Stimulated activated memory B cell treated with anti-CD40 and anti-IgM and Interleukin-4, amounts not matched to agents 10 μg/mL and 1 μg/mL and 100 μg/mL, for 72 hours (primary cell): ENCODE results near the gene NUBP2.
"Not testable (repeated sequence)": the region's sequence is repeated elsewhere in the genome, so short reads cannot be mapped to it uniquely, and the experiment has no call there.

Experiments used
- ATAC-seq: fragments of 150-1000 bp; cut with Tn5 transposase; 2 replicates; pipeline ENCODE4 v1.10.0; 2021
- H3K27ac Mint-ChIP-seq: one replicate; pipeline ENCODE4 v1.8.0; 2022; ENCODE audit warnings: mild to moderate bottlenecking, mixed read lengths
- H3K27me3 Mint-ChIP-seq: one replicate; pipeline ENCODE4 v1.8.0; 2022; ENCODE audit warnings: mixed read lengths
- H3K36me3 Mint-ChIP-seq: one replicate; pipeline ENCODE4 v1.8.0; 2022; ENCODE audit warnings: mixed read lengths
- H3K4me1 Mint-ChIP-seq: one replicate; pipeline ENCODE4 v1.8.0; 2022; ENCODE audit warnings: mixed read lengths
- H3K4me3 Mint-ChIP-seq: one replicate; pipeline ENCODE4 v1.8.0; 2022; ENCODE audit warnings: mild to moderate bottlenecking, moderate library complexity, mixed read lengths
- H3K9me3 Mint-ChIP-seq: one replicate; pipeline ENCODE4 v1.8.0; 2022; ENCODE audit warnings: mixed read lengths

Gene NUBP2

GRCh38 chr16:1792836-1793577, 10.2 kb downstream of the NUBP2 start:
- Mint-ChIP-seq H3K9me3 (peaks cover 3% of the 10 kb centered on the region), H3K4me3 (no peak overlapping the region), H3K36me3 (peaks cover 17% of the 10 kb centered on the region), H3K27ac (no peak overlapping the region), H3K27me3 (no peaks in the 10 kb centered on the region), H3K4me1 (peaks cover 6% of the 10 kb centered on the region)
- ATAC-seq = peak; percentile 24

GRCh38 chr16:1793578-1794220, 10.9 kb downstream of the NUBP2 start, which contains the start of gene IGFALS:
TSS of gene IGFALS (minus strand) at chr16:1793705. CDS start at chr16:1793652, 53 bp downstream.
- Mint-ChIP-seq H3K36me3 (peaks cover 15% of the 10 kb centered on the region), H3K4me1 (peaks cover 5% of the 10 kb centered on the region), H3K9me3 (peaks cover 3% of the 10 kb centered on the region), H3K27ac (no peak within 1 kb of the TSS), H3K27me3 (no peaks in the 10 kb centered on the region), H3K4me3 (no peak within 1 kb of the TSS)
- peak; percentile 25 for ATAC-seq

- ATAC-seq = no peak
- H3K27ac Mint-ChIP-seq = no peak overlapping the region
- no peak overlapping the region for H3K4me3 Mint-ChIP-seq
- H3K9me3 Mint-ChIP-seq = peaks cover 7% of the 10 kb centered on the region
- peaks cover 11% of the 10 kb centered on the region for H3K36me3 Mint-ChIP-seq
- H3K27me3 Mint-ChIP-seq = no peaks in the 10 kb centered on the region
- no peaks in the 10 kb centered on the region for H3K4me1 Mint-ChIP-seq
Observed at GRCh38 chr16:1794221-1794871, 11.6 kb downstream of the NUBP2 start.

GRCh38 chr16:1794908-1795666, 12.3 kb downstream of the NUBP2 start:
- H3K27me3 Mint-ChIP-seq = no peaks in the 10 kb centered on the region
- H3K9me3 Mint-ChIP-seq = peaks cover 10% of the 10 kb centered on the region
- no peak overlapping the region for H3K27ac Mint-ChIP-seq
- H3K36me3 Mint-ChIP-seq = peaks cover 17% of the 10 kb centered on the region
- no peak for ATAC-seq
- H3K4me1 Mint-ChIP-seq = no peaks in the 10 kb centered on the region
- no peak overlapping the region for H3K4me3 Mint-ChIP-seq

- not testable (repeated sequence) for H3K27ac Mint-ChIP-seq, H3K4me3 Mint-ChIP-seq, ATAC-seq, H3K27me3 Mint-ChIP-seq, H3K4me1 Mint-ChIP-seq
- peaks cover 13% of the 10 kb centered on the region for H3K9me3 Mint-ChIP-seq
- H3K36me3 Mint-ChIP-seq = peaks cover 26% of the 10 kb centered on the region
Observed at GRCh38 chr16:1799263-1799662, 16.5 kb downstream of the NUBP2 start.

- H3K36me3 Mint-ChIP-seq = peaks cover 35% of the 10 kb centered on the region
- peaks cover 13% of the 10 kb centered on the region for H3K9me3 Mint-ChIP-seq
- no peaks in the 10 kb centered on the region for H3K27me3 Mint-ChIP-seq
- H3K27ac Mint-ChIP-seq = no peak overlapping the region
- peaks cover 5% of the 10 kb centered on the region for H3K4me1 Mint-ChIP-seq
- no peak overlapping the region for H3K4me3 Mint-ChIP-seq
- no peak for ATAC-seq
Observed at GRCh38 chr16:1800701-1801100, 17.9 kb downstream of the NUBP2 start.

GRCh38 chr16:1807626-1808025, 24.9 kb downstream of the NUBP2 start:
- ATAC-seq = no peak
- Mint-ChIP-seq H3K27me3 (no peaks in the 10 kb centered on the region), H3K9me3 (no peaks in the 10 kb centered on the region), H3K27ac (no peak overlapping the region), H3K4me3 (no peak overlapping the region), H3K36me3 (peaks cover 52% of the 10 kb centered on the region), H3K4me1 (peaks cover 5% of the 10 kb centered on the region)

GRCh38 chr16:1808691-1809090, 25.9 kb downstream of the NUBP2 start:
- Mint-ChIP-seq H3K36me3 (peaks cover 60% of the 10 kb centered on the region), H3K9me3 (no peaks in the 10 kb centered on the region), H3K27me3 (no peaks in the 10 kb centered on the region), H3K4me1 (peaks cover 5% of the 10 kb centered on the region), H3K27ac (no peak overlapping the region), H3K4me3 (no peak overlapping the region)
- ATAC-seq = no peak

GRCh38 chr16:1809281-1809801, 26.6 kb downstream of the NUBP2 start:
- H3K4me1 Mint-ChIP-seq = peaks cover 5% of the 10 kb centered on the region
- no peak for ATAC-seq
- peaks cover 64% of the 10 kb centered on the region for H3K36me3 Mint-ChIP-seq
- H3K4me3 Mint-ChIP-seq = no peak overlapping the region
- no peaks in the 10 kb centered on the region for H3K9me3 Mint-ChIP-seq
- no peak overlapping the region for H3K27ac Mint-ChIP-seq
- no peaks in the 10 kb centered on the region for H3K27me3 Mint-ChIP-seq

- no peak overlapping the region for H3K4me3 Mint-ChIP-seq
- ATAC-seq = no peak
- H3K27me3 Mint-ChIP-seq = no peaks in the 10 kb centered on the region
- no peak overlapping the region for H3K27ac Mint-ChIP-seq
- H3K4me1 Mint-ChIP-seq = no peaks in the 10 kb centered on the region
- peaks cover 63% of the 10 kb centered on the region for H3K36me3 Mint-ChIP-seq
- no peaks in the 10 kb centered on the region for H3K9me3 Mint-ChIP-seq
Observed at GRCh38 chr16:1810106-1810505, 27.3 kb downstream of the NUBP2 start.

GRCh38 chr16:1810536-1810935, 27.8 kb downstream of the NUBP2 start:
- H3K36me3 Mint-ChIP-seq = peaks cover 63% of the 10 kb centered on the region
- no peaks in the 10 kb centered on the region for H3K27me3 Mint-ChIP-seq
- no peaks in the 10 kb centered on the region for H3K4me1 Mint-ChIP-seq
- H3K4me3 Mint-ChIP-seq = no peak overlapping the region
- H3K27ac Mint-ChIP-seq = no peak overlapping the region
- no peak for ATAC-seq
- no peaks in the 10 kb centered on the region for H3K9me3 Mint-ChIP-seq

GRCh38 chr16:1812732-1813163, 30.0 kb downstream of the NUBP2 start:
- ATAC-seq = no peak
- H3K4me1 Mint-ChIP-seq = no peaks in the 10 kb centered on the region
- no peaks in the 10 kb centered on the region for H3K27me3 Mint-ChIP-seq
- H3K4me3 Mint-ChIP-seq = no peak overlapping the region
- H3K9me3 Mint-ChIP-seq = no peaks in the 10 kb centered on the region
- H3K36me3 Mint-ChIP-seq = peaks cover 48% of the 10 kb centered on the region
- H3K27ac Mint-ChIP-seq = no peak overlapping the region

GRCh38 chr16:1815461-1815860, 32.7 kb downstream of the NUBP2 start:
- H3K36me3 Mint-ChIP-seq = peaks cover 28% of the 10 kb centered on the region
- H3K27me3 Mint-ChIP-seq = no peaks in the 10 kb centered on the region
- no peaks in the 10 kb centered on the region for H3K4me1 Mint-ChIP-seq
- no peak for ATAC-seq
- H3K9me3 Mint-ChIP-seq = no peaks in the 10 kb centered on the region
- H3K4me3 Mint-ChIP-seq = no peak overlapping the region
- H3K27ac Mint-ChIP-seq = no peak overlapping the region

- H3K27ac Mint-ChIP-seq = no peak overlapping the region
- H3K36me3 Mint-ChIP-seq = peaks cover 28% of the 10 kb centered on the region
- H3K9me3 Mint-ChIP-seq = no peaks in the 10 kb centered on the region
- no peaks in the 10 kb centered on the region for H3K27me3 Mint-ChIP-seq
- no peak overlapping the region for H3K4me3 Mint-ChIP-seq
- peak; percentile 35 for ATAC-seq
- no peaks in the 10 kb centered on the region for H3K4me1 Mint-ChIP-seq
Observed at GRCh38 chr16:1816396-1817275, 33.9 kb downstream of the NUBP2 start.
